HG03571 (cell line): ENCODE measurements around the gene HSP90AB1.

Source experiments
- ATAC-seq: cut with Tn5 transposase; IDR thresholded peaks from one replicate; pipeline ENCODE4 v1.9.1; 2021; ENCODE audit not compliant: unreplicated experiment

Gene HSP90AB1

DNA sequence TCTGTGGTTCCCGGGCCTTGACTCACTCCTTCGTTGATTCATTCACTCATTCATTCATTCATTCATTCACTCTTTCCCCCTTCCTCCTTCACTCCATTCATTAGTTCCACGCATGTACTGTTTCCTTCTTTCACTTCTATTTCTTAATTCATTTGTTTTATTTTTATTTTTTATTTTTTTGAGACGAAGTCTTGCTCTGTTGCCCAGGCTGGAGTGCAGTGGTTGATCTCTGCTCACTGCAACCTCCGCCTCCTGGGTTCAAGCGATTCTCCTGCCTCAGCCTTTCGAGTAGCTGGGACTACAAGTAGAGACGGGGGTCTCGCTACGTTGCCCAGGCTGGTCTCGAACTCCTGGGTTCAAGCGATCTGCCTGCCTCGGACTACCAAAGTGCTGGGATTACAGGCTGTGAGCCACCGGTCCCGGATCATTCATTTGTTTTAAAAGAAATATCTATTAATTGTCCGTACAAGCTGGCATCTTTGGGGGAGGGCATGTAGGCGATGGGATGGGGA, 18.9 kb downstream of the HSP90AB1 start:
- no peak for ATAC-seq

DNA sequence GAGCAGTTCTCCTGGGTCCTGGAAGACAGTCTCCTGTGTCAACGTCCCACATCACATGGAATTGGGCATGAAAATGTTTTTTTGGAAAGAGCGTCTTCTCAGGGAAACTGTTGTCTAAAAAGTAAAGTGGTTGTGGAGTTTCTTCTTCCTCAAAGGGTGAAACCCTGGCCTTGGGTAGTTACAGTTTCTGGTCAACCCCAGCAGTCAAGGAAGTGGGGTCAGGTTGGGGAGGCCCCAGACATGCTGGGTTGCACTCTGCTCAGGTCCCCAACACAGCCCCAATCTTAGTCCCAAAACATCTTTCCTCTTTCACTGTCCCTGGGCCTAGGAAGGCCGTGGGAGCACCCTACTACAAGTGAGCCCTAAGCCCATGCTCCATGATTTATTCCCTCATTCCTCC, 19.4 kb downstream of the HSP90AB1 start:
- peak; percentile 27 for ATAC-seq

DNA sequence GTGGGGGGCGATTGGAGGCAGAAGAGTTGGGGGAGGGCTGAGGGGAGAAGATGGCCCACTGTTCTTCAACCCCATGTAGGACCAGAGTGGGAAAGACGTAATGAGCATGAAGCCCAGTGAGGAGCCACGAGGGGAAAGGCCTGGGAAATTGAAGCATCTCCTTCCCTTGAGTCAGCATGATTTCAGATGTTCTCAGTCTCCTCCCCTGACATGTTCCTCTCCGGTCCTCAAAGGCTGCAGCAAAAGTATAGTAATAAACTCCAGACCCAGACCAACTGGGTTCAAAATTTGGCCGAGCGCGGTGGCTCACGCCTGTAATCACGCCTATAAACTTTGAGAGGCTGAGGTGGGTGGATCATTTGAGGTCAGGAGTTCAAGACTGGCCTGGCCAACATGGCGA, 20.4 kb downstream of the HSP90AB1 start:
- ATAC-seq: no peak

DNA sequence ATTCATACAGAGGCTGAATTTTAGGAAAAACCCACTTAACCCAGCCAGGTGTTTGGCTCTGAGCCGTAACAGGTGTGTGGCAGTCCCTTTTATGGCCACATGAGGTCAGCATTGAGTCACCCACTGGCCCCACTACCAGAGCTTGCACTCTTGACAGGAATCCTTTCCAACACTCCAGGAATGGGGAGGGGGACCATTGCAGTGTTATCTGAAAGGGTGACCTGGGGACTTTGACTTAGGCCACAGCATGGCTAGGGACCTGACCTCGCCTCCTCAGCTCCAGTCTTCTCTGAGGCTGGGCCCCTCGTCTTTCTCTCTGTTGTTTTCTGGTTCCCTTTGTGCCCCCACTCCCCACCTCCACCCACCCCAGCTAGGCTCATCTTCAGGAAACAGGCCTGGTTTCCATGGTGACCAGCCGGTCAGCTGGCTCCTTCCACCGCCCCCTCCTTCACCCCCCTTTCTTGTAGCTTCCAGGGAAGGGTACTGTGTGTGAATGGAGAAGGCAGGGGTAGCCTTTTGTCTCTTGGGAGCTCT, 21.3 kb downstream of the HSP90AB1 start:
- no peak for ATAC-seq

DNA sequence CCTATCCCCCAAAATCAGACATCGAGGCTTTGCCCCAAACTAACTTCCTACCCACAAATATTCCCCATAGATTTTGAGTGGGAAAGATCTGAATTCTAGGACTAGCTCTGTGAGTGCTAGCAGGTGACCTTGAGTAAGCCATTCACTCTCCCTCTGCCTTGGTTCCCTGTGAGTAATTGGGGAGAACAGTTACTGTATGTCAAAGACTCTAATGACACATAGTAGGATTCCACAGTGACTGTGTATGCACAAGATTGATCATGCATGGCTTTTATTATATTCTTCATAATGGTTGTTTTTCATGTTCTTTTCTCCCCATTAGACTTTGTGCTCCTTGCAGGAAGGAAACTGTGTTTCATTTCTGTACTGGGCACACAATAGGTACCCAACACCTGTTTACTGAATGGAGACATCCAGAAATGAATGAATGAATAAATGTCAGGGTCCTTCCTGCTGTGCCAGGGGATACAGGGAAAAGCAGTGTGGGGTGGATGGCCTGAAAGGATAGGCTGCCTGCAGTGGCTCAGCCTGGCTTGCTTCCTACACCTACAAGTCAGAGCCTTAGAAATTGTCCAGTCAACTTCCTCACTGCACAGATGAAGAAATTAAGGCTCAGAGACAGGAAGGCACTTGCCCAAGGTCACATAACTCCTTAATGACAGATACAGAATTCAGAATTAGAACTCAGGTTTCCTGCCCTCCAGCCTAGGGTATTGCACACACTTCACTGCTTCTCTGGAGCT, 22.4 kb downstream of the HSP90AB1 start:
- no peak for ATAC-seq

DNA sequence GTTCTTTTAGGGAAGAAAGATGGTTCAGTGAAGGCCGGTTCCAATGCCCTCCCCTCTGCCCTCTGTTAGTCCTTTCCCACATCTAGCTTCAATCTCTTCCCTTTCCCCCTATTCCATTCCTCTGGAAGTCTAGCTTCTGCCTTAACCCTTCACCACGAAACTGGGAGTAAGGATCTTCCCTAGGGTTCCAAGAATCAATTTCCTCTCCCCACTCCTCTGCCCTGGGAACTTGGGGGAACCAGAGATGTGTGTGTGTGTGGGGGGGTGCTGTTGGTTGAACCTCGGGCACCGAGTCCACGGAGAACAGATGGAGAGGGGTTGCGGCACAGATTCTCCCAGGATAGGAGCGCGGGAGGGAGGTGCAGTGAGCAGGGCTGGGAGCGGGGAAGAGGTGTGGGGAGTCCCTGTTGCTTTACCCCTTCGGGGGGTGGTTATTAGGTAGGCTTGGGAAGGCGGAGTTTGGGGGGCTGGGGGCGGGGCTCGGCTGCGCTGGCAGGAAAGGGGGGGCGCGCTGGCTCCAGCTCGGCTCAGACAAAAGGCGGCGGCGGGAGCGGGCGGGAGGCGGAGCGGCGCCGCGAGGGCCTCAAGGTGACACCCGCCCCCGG, 23.1 kb downstream of the HSP90AB1 start, which contains the start of gene TMEM151B:
Gene TMEM151B, plus strand, starts transcription at position 530 of the 605 bp plus-strand sequence. CDS start 293 bp downstream, outside the sequence.
- ATAC-seq: no peak

DNA sequence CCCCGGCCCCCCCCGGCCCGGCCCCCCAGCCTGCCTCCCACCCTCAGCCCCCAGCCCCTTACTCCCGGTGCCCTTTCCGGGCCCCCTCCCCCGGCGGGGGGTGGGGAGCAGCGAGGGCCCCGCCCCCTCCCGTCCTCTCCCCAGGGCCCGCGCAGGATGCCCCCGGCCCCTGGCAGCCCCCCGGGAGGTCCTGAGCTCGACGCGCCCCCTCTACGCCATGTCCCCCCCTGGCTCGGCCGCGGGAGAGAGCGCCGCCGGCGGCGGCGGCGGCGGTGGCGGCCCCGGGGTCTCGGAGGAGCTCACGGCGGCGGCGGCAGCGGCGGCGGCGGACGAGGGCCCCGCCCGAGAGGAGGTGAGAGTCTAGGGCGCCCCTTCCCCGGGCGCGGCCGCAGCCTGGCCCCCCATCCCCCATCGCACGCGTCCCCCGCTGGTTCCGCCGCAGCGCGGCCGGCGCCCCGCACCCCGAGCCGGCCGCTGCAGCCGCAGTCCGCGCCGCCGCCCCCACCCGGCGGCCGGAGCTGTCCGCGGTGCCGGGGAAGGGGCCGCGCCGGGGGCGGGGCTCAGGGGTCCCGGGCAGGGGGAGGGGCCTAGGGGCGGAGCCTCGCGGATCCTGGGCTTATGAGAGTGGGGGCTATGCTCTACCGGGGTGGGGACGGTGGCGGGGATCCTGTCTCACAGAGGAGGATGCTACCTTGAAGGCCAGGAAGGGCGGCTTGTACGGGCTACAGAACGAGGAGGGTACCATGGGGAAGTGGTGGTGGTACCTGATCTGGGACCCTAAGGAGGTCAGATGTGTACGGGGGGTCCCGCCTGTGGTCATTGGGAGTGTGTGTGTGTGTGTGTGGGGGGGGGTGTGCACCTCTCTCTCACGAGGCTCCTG, 23.9 kb downstream of the HSP90AB1 start:
- ATAC-seq: no peak

DNA sequence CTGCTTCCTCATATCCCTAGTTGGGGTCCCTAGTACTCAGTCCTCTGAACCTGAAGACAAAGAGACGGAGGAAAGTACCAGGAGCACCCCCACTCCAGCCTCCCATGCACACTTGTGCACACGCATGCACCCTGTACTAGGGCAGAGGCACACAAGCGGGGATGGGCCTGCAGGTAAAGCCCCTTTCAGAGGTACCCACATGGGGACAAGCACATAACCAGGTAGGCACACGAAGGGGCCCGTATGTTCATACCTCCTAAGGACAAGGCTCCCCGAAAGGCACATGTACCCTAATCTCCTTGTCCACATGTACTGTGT, 24.5 kb downstream of the HSP90AB1 start:
- ATAC-seq: no peak

DNA sequence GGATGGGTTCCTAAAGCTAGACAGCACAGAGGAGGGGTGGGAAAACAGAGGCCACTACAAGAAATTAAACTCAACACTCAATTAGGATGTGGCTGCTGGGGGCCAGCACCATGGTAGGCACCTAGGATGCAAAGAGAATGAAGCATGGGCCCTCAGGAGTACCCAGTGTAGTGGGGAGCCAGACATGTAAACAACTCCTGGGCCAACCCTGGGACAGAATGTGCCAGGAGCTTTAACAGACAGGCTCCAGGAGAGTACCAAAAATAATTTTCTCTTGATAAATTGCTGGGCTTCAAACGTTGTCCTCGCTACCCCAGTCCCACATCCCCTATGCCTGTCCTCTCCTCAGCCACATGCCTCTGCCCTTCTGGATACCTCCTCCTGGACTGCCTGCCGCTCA, 25.0 kb downstream of the HSP90AB1 start:
- no peak for ATAC-seq

DNA sequence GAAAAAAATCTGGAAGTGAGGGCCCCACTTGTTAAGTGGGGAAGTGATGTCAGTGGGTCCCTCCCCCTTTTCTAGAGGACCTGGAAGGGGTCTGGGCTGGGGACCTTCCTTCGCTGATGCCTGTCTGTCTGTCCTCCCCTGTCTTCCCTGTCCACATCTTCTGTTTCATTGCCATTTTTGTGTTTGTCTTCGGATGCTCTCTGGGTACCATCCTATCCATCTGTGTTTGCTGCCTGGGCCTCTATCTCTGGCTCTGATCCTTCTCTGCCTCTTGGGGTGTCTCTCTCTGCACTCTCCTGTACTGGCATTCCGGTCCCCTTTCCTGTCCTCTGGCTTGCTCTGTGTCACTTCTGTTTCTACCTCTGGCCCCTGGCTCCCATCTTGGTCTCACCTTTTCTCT, 25.6 kb downstream of the HSP90AB1 start:
- no peak for ATAC-seq

DNA sequence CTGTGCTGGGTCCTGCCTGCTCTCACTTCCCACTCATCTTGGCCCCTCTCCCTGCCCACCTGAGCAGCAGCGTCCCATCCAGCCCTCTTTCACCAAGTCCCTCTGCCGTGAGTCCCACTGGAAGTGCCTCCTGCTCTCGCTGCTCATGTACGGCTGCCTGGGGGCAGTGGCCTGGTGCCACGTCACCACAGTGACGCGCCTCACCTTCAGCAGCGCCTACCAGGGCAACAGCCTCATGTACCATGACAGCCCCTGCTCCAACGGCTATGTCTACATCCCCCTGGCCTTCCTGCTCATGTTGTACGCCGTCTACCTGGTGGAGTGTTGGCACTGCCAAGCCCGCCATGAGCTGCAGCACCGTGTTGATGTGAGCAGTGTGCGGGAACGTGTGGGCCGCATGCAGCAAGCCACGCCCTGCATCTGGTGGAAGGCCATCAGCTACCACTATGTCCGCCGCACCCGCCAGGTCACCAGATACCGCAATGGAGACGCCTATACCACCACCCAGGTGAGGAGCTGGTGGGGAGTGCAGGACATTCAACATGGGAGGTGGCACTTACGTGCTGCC, 26.2 kb downstream of the HSP90AB1 start:
- no peak for ATAC-seq

DNA sequence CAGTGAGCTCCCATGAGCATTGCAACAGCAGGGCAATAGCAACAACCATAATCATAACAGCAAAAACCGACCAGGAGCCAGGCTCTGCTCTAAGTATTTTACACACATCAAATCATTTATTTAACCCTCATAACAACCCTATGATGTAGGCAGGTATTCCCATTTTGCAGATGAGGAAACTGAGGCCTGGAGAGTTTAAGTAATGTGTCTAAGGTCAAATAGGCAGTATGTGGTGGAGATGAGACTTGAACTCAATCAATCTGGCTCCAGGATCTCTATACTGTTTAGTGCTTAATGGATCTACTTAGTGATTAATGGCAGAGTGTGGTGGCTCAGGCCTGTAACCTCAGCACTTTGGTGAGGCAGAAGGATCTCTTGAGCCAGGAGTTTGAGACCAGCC, 26.7 kb downstream of the HSP90AB1 start:
- ATAC-seq: no peak

DNA sequence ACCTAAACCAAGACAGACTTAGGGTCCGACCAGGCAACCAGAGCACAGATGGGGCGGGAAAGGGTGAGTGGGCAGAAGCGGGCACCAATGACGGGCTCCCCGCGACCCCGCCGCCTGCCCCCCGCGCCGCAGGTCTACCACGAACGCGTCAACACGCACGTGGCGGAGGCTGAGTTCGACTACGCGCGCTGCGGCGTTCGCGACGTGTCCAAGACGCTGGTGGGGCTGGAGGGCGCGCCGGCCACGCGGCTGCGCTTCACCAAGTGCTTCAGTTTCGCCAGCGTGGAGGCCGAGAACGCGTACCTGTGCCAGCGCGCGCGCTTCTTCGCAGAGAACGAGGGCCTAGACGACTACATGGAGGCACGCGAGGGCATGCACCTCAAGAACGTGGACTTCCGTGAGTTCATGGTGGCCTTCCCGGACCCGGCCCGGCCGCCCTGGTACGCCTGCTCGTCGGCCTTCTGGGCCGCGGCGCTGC, 28.4 kb downstream of the HSP90AB1 start:
- no peak for ATAC-seq

DNA sequence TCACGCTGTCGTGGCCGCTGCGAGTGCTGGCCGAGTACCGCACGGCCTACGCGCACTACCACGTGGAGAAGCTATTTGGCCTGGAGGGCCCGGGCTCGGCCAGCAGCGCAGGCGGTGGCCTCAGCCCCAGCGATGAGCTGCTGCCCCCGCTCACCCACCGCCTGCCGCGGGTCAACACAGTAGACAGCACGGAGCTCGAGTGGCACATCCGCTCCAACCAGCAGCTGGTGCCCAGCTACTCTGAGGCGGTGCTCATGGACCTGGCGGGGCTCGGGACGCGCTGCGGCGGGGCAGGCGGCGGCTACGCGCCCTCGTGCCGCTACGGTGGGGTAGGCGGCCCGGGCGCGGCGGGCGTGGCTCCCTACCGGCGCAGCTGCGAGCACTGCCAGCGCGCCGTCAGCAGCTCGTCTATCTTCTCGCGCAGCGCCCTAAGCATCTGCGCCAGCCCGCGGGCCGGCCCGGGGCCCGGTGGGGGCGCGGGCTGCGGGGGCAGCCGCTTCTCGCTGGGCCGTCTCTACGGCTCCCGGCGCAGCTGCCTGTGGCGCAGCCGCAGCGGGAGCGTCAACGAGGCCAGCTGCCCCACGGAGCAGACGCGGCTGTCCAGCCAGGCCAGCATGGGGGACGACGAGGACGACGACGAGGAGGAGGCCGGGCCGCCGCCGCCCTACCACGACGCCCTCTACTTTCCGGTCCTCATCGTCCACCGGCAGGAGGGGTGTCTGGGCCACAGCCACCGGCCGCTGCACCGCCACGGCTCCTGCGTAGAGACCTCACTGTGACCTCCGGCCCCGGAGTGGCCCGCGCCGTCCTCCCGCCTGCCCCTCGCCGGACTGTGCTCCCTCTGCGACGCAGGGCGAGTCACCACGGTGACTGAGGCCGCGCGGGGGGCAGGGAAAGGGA, 29.1 kb downstream of the HSP90AB1 start:
- ATAC-seq: no peak

DNA sequence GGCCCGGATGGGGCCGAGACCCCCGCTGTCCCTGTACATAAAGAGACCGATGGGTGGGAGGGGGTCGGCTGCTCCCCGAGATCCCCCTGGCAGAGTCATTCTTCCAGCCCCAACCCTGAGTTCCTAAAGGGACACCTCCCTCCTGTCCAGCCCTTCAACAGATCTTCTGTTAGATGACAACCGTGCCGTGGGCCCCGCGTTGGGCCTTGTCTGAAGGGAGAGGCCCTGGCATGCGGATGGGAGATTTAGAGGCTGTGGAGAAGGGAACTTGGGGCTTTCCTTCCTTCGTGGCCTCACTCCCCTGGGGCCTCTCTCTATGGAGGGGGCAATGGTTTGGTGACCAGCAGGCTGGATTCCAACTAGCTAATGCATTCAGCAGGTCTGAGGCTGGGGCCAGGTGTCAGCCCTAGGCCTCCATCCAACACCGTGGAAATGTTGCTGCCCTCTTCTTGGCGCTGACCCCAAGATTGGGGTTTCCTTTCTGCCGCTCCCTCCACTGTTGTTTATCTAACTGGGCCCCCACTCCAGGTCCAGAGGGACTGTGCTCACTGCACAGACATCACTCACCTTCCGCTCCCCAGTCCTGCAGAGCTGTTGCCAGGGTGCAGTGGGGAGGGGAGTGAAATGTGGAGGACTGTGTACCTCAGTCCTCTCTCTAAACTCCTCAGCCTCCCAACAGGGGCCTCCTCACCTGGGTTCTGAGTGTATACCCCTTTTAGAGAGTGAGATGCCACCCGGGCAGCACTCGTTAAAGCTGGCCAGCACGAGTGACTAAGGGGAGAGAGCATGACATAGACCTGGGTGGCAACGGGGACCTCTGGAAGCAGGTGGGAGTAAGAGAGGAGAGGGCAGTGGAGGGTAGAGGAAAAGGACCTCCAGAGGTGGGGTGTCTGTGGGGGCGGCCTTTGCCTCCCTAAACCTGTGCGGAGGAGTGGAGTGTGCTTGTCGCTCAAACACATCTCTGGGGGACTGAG, 30.1 kb downstream of the HSP90AB1 start:
- no peak for ATAC-seq

DNA sequence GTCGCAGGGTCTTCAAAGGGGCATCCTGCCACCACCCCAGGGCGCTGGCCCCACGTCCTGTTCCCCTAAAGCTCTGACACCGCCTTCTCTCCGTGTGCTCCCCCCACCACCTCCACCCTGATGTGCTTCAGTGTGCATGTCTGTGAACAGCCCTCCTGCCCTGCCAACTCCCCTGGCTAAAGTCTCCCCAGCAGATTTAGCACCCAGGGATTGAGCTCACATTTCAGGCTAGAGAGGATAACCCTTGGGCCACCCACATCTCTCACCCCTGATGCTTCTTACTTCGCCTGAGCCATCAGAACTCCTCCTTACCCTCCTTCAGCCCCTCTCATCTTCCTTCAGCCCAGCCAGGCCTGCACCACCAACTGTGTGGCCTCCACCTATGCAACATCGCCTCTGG, 30.9 kb downstream of the HSP90AB1 start:
- no peak for ATAC-seq

DNA sequence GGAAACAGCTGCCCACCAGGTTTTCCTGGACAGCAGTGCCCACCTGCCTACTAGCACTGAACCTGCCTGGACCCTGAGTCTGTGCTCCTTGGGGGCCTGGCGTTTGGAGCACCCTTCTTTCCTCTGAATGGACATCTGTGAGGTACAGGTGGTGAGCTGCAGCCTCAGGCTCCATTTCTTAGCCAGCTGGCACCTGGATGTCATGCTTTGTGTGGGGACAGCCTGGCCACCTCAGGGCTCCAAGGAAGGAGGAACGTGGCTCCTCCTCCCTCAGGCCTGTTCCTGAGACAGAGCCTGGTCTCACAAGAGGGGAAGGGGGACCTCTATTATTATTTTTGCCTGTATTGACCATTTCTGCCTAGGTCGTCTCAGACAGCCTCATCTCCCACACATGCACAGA, 31.4 kb downstream of the HSP90AB1 start:
- ATAC-seq: no peak

DNA sequence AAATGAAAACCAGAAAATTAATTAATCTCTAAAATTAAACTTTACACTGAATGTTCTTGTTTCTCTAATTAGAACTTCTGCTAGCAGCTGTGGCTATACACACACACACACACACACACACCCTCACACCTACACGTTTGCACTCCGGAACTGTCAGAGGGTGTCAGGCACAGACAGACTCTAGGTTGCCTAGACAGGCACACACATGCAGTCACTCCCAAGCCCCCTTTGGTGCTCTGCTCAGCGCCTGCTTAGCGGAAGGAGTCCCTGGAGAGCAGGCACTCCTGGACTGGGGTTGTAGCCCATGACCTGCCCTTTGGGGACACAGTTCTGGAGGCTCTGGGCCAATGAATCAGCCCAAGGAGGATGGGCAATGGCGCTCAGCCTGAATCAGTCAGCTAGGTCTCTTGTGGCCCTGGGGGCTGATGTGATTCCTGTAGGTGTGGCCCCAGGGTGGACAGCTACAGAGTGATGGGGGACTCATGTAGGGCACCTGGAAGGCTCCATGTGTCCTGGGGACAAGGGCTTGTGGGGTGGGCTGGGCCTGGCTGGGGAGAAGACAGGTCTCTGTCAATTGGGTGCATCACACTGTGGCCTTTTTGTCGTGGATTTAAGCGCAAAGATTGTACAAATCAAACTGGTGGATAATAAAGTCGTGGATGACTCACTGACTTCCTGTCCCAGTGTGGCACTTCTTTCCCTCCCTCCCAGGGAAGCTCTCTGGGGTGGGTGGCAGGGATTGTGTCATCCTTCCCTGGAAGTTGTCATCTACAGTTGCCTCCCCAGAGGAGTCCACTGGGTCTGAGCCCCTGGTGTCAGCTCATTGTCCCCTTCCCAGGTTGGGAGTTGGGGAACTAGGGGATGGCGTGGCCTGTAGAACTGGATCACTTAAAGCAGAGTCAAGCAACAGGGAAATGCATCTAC, 32.1 kb downstream of the HSP90AB1 start:
- ATAC-seq: no peak
